K562 (cell line): Measurements from ENCODE around the gene NFATC3. TPM values are rescaled to one million over a fixed set of nuclear protein-coding genes. Genes with fewer than 3 reads are reported as not detected.

Experiments
- ATAC-seq: fragments of 200-7000 bp; cut with Tn5 transposase; 3 replicates; pipeline ENCODE4 v1.9.1; 2020; ENCODE audit warnings: moderate library complexity
- BruUV-seq: library from RNA; stranded (reverse); fragments of 400-500 nt; replicated peaks from 2 replicates; lab custom pipeline; 2021; lab: Mats Ljungman, UMichigan
- CTCF ChIA-PET: fragments of 300-600 bp; formaldehyde crosslinking; extraction: SDS; loops from one replicate; lab custom pipeline; 2021; ENCODE audit warnings: low intra/inter-chr PET ratio; lab: Yijun Ruan, JAX
- POLR2A ChIA-PET: fragments of 300-600, 350-650 bp; sonication (Branson Sonifier 250); formaldehyde crosslinking; extraction: SDS; loops from one replicate; lab custom pipeline; 2021; ENCODE audit warnings: antibody characterized with exemption, inconsistent platforms; lab: Yijun Ruan, JAX
- DNase-seq, 4 experiments: peaks; one replicate each; pipeline versions ENCODE4 v3.0.0 to v3.0.0-alpha.2; 2011 to 2018; ENCODE audit warnings: low spot score in 3 of 4, mixed read lengths in 3 of 4; ENCODE audit errors: extremely low read depth in 1 of 4
- FAIRE-seq: peaks from 2 replicates; lab custom pipeline; 2011; peaks lifted over from hg19 to GRCh38; lab: Jason Lieb, UNC
- H2AFZ ChIP-seq: 2 replicates; pipeline ENCODE4 v1.6.0; 2011; ENCODE audit warnings: low read depth, low read length, control low read depth, inconsistent platforms
- H3K27ac ChIP-seq: fragments of 200-600 bp; 3 replicates; pipeline ENCODE4 v1.8.0; 2011; ENCODE audit warnings: low read depth, mild to moderate bottlenecking, control low read depth, inconsistent platforms, low read length, moderate library complexity, mixed read lengths; ENCODE audit errors: extremely low read depth
- H3K27me3 ChIP-seq, 2 experiments: fragments of 300-600 bp in 1 of 2; 2 replicates in 1 of 2; 3 replicates in 1 of 2; pipeline versions ENCODE4 v1.6.0 to v1.8.0; 2011; ENCODE audit warnings: inconsistent platforms in 2 of 2, low read length in 2 of 2, mild to moderate bottlenecking in 1 of 2, mixed read lengths in 1 of 2, moderate library complexity in 1 of 2; ENCODE audit not compliant: control insufficient read depth in 2 of 2, insufficient read depth in 2 of 2
- H3K36me3 ChIP-seq: fragments of 300-600 bp; 3 replicates; pipeline ENCODE4 v1.8.0; 2011; ENCODE audit warnings: mild to moderate bottlenecking, low read length, inconsistent platforms; ENCODE audit not compliant: control insufficient read depth, insufficient read depth
- H3K4me1 ChIP-seq, 2 experiments: fragments of 200-600 bp in 1 of 2; replicated peaks in 1 of 2; 2 replicates in 1 of 2; 3 replicates in 1 of 2; pipeline versions ENCODE4 v1.5.1 to v1.8.0; 2011; ENCODE audit warnings: inconsistent platforms in 2 of 2, low read length in 2 of 2, mild to moderate bottlenecking in 1 of 2, mixed read lengths in 1 of 2, moderate library complexity in 1 of 2; ENCODE audit not compliant: control insufficient read depth in 2 of 2, insufficient read depth in 2 of 2
- H3K4me2 ChIP-seq: 2 replicates; pipeline ENCODE4 v1.6.1; 2011; ENCODE audit warnings: low read length, control low read depth, inconsistent platforms, mixed read lengths; ENCODE audit not compliant: insufficient read depth
- H3K4me3 ChIP-seq: fragments of 200-600 bp; sonication (generic), shearing (Covaris generic); 2 replicates; pipeline ENCODE4 v1.5.1; 2016; ENCODE audit warnings: control low read depth, inconsistent platforms
- H3K79me2 ChIP-seq: fragments of 200-600 bp; 3 replicates; pipeline ENCODE4 v1.8.0; 2011; ENCODE audit warnings: low read length, inconsistent platforms; ENCODE audit not compliant: control insufficient read depth, insufficient read depth
- H3K9ac ChIP-seq, 2 experiments: 2 replicates each; pipeline versions ENCODE4 v1.6.0 to v1.6.1; 2011; ENCODE audit warnings: low read depth in 2 of 2, low read length in 2 of 2, control low read depth in 1 of 2, inconsistent platforms in 1 of 2, mild to moderate bottlenecking in 1 of 2, mixed read lengths in 1 of 2; ENCODE audit not compliant: insufficient read depth in 1 of 2
- H3K9me1 ChIP-seq: one replicate; pipeline ENCODE4 v1.6.0; 2011; ENCODE audit warnings: inconsistent platforms, mild to moderate bottlenecking, low read length, moderate library complexity; ENCODE audit not compliant: control insufficient read depth, insufficient read depth
- H3K9me3 ChIP-seq: replicated peaks from 2 replicates; pipeline ENCODE4 v1.5.1; 2011; ENCODE audit warnings: low read depth, low read length, inconsistent platforms; ENCODE audit not compliant: control insufficient read depth, insufficient read depth
- H4K20me1 ChIP-seq: replicated peaks from 2 replicates; pipeline ENCODE4 v1.6.1; 2011; ENCODE audit warnings: low read length, inconsistent platforms, mixed read lengths; ENCODE audit not compliant: control insufficient read depth, insufficient read depth
- BACH1 ChIP-seq: fragments of 200-800 bp; sonication (Bioruptor generic); IDR thresholded peaks from 2 replicates; pipeline ENCODE4 v1.6.1; 2016; ENCODE audit warnings: missing genetic modification characterization, missing compliant biosample characterization
- DACH1 ChIP-seq: fragments of 450-650 bp; IDR thresholded peaks from 2 replicates; pipeline ENCODE4 v1.6.1; 2018; ENCODE audit not compliant: partially characterized antibody
- DDX20 ChIP-seq: fragments of 450-650 bp; IDR thresholded peaks from 2 replicates; pipeline ENCODE4 v1.6.1; 2016; ENCODE audit warnings: missing genetic modification characterization, low read depth, mild to moderate bottlenecking, missing compliant biosample characterization, moderate library complexity
- HDAC1 ChIP-seq, 2 experiments: fragments of 450-650 bp; IDR thresholded peaks; 2 replicates each; pipeline ENCODE4 v1.6.1; 2016 to 2017; ENCODE audit warnings: inconsistent platforms in 1 of 2, mild to moderate bottlenecking in 1 of 2, moderate library complexity in 1 of 2
- KDM4B ChIP-seq, 2 experiments: fragments of 450-650 bp in 1 of 2; sonication (generic) in 1 of 2; IDR thresholded peaks; 2 replicates each; pipeline ENCODE4 v1.6.1; 2016 to 2017; ENCODE audit warnings: borderline replicate concordance in 2 of 2, antibody characterized with exemption in 1 of 2, low read depth in 1 of 2, mild to moderate bottlenecking in 1 of 2
- NFRKB ChIP-seq: fragments of 450-650 bp; IDR thresholded peaks from 2 replicates; pipeline ENCODE4 v1.6.1; 2016; ENCODE audit warnings: low read depth
- POLR2AphosphoS5 ChIP-seq: IDR thresholded peaks from 2 replicates; pipeline ENCODE4 v1.6.1; 2011; ENCODE audit warnings: mild to moderate bottlenecking, low read depth, low read length, moderate library complexity; ENCODE audit not compliant: control insufficient read depth, insufficient read depth
- RBBP5 ChIP-seq: fragments of 200-600 bp; sonication (generic); IDR thresholded peaks from 2 replicates; pipeline ENCODE4 v1.6.1; 2012; ENCODE audit warnings: borderline replicate concordance, mild to moderate bottlenecking, low read length, control low read depth, inconsistent platforms; ENCODE audit not compliant: insufficient read depth, poor library complexity, severe bottlenecking
- ZBTB26 ChIP-seq: fragments of 450-650 bp; formaldehyde crosslinking; IDR thresholded peaks from 2 replicates; pipeline ENCODE4 v1.4.0; 2022; ENCODE audit warnings: missing genetic modification characterization
- ZBTB34 ChIP-seq: fragments of 250-450 bp; sonication (Bioruptor Pico); IDR thresholded peaks from 2 replicates; pipeline ENCODE4 v1.8.0; 2021; ENCODE audit warnings: mild to moderate bottlenecking, moderate library complexity
- ZBTB49 ChIP-seq: sonication (generic); formaldehyde crosslinking; IDR thresholded peaks from 2 replicates; pipeline ENCODE4 v1.8.0; 2022; ENCODE audit warnings: missing genetic modification reagents, mild to moderate bottlenecking, borderline replicate concordance
- ZFPM2 ChIP-seq: fragments of 250-450 bp; sonication (Bioruptor Pico); IDR thresholded peaks from 2 replicates; pipeline ENCODE4 v1.5.1; 2022; ENCODE audit warnings: mild to moderate bottlenecking
- ZSCAN29 ChIP-seq: fragments of 450-650 bp; IDR thresholded peaks from 2 replicates; pipeline ENCODE4 v1.6.1; 2017
- WGBS: fragments of 100-300 bp; shearing (Covaris generic); methylation state at CpG from one replicate; pipeline ENCODE4 v1.1.6; 2016; ENCODE audit warnings: low coverage, mixed read lengths; ENCODE audit not compliant: insufficient coverage; ENCODE audit errors: missing lambda C conversion rate; 5-methylcytosine and 5-hydroxymethylcytosine counted together
- in situ Hi-C: fragments of 300-500 bp; cut with MboI; formaldehyde crosslinking; loops from 4 replicates; pipeline ENCODE4 v1.15.0; 2018; ENCODE audit warnings: inconsistent platforms, mixed read lengths
- intact Hi-C: fragments of 100-400 bp; cut with micrococcal nuclease; formaldehyde crosslinking; loops from 2 replicates; pipeline ENCODE4 v1.14.2; 2022
- polyA plus RNA-seq, 8 experiments: library from polyadenylated mRNA; depleted of rRNA in 4 of 8; stranded (reverse) in 5 of 8; unstranded in 3 of 8; fragments of >200 nt; fragmentation: Nextera tagmentation in 2 of 8; fragmentation: Illumina TruSeq in 1 of 8; extraction: Ambion mirVana in 2 of 8; extraction: Trizol in 1 of 8; gene quantifications; 2 replicates each; pipeline versions ENCODE4 v1.2.1 to v1.2.3, GENCODE V29; 2011 to 2014; ENCODE audit warnings: inconsistent platforms in 1 of 8, missing spikeins in 1 of 8
- total RNA-seq, 7 experiments: library from RNA; depleted of rRNA in 6 of 7; stranded (reverse); fragments of >200 nt in 6 of 7; fragmentation: Illumina TruSeq in 2 of 7; extraction: Trizol in 2 of 7; gene quantifications; 2 replicates each; pipeline versions ENCODE4 v1.2.1 to v1.2.3, GENCODE V29; 2011 to 2021; ENCODE audit warnings: low replicate concordance in 1 of 7

Gene NFATC3
- total and polyA plus RNA-seq, 9 of the 15 experiments (the other 6 are each of a cell fraction or from before 2014, with no cell fraction given): 15.7 to 98.4 (median 59.4) TPM

GRCh38 chr16:68144008-68144407 lies 58.8 kb downstream of the NFATC3 start:
- Histone ChIP-seq H3K9ac (no peak overlapping the region), H3K36me3 (peaks cover 56% of the 10 kb centered on the region), H3K9me3 (no peaks in the 10 kb centered on the region), H3K27ac (no peak overlapping the region), H3K79me2 (peaks cover 93% of the 10 kb centered on the region), H3K9me1 (no peaks in the 10 kb centered on the region), H3K4me2 (no peak overlapping the region), H4K20me1 (no peaks in the 10 kb centered on the region), H3K4me1 (peaks cover 12 to 21% of the 10 kb centered on the region in 2 experiments; a peak in 4 of 5 replicates), H3K4me3 (no peak overlapping the region), H3K27me3 (no peaks in the 10 kb centered on the region), H2AFZ (no peak overlapping the region)
- ATAC-seq (no peak), DNase-seq (no peak), FAIRE-seq (no peak)
- ChIA-PET CTCF (no interaction called here), POLR2A (interaction anchor here (0.7 kb wide), 1 partner anchor 1244 kb away, joined by 4 read pairs; no protein-coding TSS in a partner anchor)
- no TSS peak for BruUV-seq
- intact Hi-C loops (no loop called here), in situ Hi-C loops (no loop called here)
- 88% methylated on average over 1 of the region's 1 CpG for WGBS
- no peak for TF ChIP-seq HDAC1 (IDR thresholded peaks at IDR 0.05)
- no peak for TF ChIP-seq BACH1
- no peak for TF ChIP-seq KDM4B (IDR thresholded peaks at IDR 0.05; ENCODE audit: borderline replicate concordance in 2 of 2, low read depth in 1 of 2)
- TF ChIP-seq POLR2AphosphoS5: no peak
- TF ChIP-seq ZBTB26 (CRISPR knock-in tag): no peak
- TF ChIP-seq DACH1: no peak
- no peak for TF ChIP-seq ZFPM2 (CRISPR knock-in tag)
- no peak for TF ChIP-seq ZBTB34 (CRISPR knock-in tag)
- no peak for TF ChIP-seq NFRKB
- no peak for TF ChIP-seq DDX20 (tag)
- no peak for TF ChIP-seq ZBTB49
- TF ChIP-seq ZSCAN29: no peak
- TF ChIP-seq RBBP5: no peak
